OCI-LY7 (cell line): ENCODE data around the gene TMEM132E.

Source experiments
- CTCF ChIP-seq: fragments of 200-600 bp; sonication (generic); conservative IDR thresholded peaks from 2 replicates; pipeline ENCODE4 v1.5.1; 2014; ENCODE audit warnings: mild to moderate bottlenecking, antibody characterized with exemption, low read length, moderate library complexity, mixed read lengths
- EZH2phosphoT487 ChIP-seq: fragments of 200-600 bp; sonication (generic); IDR thresholded peaks from 2 replicates; pipeline ENCODE4 v1.6.1; 2018; ENCODE audit warnings: low read depth, borderline replicate concordance, mild to moderate bottlenecking, mixed run types, antibody characterized with exemption, low read length, moderate library complexity, mixed read lengths

GRCh38 chr17:34567691-34568465 is 11.5 kb upstream of the TMEM132E start:
- TF ChIP-seq CTCF (no peak), EZH2phosphoT487 (no peak)
